Measurements from ENCODE around the gene ERCC6L2.
A peak's percentile ranks its signal among the peaks of the same experiment; 100 is the strongest.

The ERCC6L2 gene

DNA sequence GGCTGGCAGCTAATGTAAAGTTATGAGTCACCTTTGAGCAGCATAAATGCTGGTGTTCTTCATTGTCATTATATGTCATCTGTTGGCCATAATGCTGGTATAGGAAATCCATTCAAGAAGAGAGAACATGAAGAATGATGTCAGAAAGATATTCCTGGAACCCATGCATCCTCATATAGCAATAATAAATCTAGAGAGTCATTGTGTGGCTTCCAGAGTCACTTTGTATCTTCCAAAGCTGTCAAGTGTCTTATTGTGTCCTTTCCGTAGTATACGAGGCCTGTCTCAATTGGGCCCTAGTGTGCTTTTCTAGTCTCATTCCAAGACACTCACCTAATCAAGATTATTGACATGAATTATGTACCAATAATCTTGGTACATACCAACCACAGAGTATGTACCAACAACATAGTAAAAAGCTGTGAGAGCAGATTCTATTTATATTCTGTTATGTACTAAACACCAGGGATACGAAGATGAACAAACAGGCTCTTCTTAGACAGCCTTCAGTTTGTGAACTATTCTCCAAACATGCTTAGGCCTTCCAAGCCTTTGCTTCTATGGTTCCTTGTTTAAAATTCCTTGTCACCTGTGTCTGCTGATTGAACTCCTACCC, 110.1 kb downstream of the ERCC6L2 start:
- no peak for DNase-seq

DNA sequence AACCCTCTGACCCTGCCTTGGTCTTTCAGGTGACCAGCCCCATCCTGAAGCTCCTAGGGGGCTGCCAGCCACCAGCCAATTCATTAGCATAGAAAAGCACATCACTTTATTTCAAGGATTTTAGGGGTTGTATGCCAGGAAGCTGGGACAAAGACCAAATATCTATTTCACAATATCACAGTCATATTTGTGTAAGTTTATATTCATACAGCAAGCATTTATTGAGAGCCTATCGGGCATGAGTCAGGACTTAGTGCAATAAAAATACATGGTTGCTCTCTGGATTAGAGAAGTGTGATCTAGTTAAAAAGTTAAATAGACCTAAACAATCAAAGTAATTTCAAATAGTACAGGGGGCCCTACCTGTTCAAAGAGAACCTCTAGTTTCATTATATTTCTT, 113.8 kb downstream of the ERCC6L2 start:
- no peak for DNase-seq

DNA sequence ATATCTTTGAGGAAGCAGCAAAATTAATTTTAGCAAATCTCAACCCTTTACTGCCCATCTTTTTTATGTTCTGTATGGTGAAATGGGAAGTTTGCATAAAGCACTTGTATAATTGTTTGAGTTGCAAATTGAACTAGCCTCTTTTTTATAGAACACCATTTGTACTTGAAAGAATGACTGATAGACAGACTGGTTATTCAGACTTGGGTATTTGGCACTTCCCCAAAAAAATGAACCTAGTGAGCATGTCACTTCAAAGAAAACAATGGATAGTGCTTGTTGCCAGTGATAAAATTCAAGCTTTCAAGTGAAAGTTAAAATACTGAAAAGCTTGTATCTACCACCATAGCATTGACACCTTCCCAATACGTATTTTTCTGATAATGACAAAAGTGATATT, 115.8 kb downstream of the ERCC6L2 start:
- no peak for DNase-seq

DNA sequence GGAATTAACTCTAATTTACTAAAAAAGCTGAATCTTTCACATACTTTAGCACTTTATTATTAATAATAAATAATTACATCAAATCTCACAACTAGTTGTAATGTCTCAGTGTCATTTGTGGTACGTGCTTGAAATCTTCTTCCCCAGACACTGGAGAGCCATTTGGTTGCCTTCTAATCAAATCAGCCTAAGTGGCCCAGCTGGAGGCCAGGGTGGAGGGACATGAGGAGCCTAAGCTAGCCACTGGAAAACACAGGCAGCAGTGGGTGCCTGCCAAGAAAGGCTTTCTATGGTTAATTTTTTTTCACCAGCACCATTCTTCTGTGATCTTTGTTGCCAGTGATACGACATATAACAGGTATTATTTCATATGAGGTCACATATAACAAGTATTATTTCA, 117.0 kb downstream of the ERCC6L2 start:
- DNase-seq: no peak

GRCh38 chr9:95993337-95993736, 117.8 kb downstream of the ERCC6L2 start:
- DNase-seq: no peak

DNA sequence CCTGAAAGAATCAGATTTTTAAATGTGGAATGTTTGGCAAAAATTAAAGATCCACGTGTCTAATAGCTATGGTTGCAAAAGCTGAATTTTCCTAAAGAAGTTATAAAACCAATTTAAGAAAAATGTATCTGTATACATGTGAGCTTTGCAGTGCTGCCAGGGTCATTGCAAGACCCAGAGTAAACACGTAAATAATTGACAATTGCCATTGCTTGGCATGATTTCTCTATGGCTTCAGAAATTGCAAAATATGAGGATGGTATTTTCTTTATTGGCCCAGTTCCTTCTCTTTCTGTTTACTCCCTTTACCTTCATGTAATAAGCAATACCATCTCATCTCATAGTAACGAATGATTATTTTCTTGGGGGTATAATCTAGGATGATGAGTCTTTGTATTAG, 123.9 kb downstream of the ERCC6L2 start:
- DNase-seq: no peak

GRCh38 chr9:96004379-96004778, 128.9 kb downstream of the ERCC6L2 start:
- no peak for DNase-seq

DNA sequence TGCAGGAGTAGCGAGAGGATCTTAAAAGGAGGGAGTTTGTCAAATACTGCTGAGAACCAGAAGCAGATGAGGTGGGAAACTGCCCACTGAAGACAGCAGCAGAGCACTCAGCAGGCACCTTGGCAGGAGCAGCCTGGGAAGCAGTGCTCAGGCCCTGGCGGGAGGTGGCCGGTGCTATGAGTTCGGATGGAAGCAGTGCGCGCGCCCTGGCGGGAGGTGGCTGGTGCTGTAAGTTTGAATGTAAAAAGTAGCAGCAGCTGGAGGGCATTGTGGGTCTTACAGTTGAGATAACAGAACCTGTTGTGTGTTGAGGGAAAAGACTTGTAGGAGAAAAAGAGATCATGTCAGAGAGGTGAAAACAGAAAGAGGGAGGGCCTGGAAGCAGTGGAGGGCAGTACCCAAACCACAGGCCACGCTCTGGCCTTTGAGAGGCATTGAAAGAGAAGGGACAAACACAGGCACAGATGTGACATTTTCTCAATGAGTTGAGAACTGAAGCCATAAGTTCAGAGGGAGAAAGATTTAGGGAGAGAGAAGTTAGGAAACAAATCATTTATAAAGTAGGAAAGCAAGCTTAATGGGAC, 130.9 kb downstream of the ERCC6L2 start:
- no peak for DNase-seq

DNA sequence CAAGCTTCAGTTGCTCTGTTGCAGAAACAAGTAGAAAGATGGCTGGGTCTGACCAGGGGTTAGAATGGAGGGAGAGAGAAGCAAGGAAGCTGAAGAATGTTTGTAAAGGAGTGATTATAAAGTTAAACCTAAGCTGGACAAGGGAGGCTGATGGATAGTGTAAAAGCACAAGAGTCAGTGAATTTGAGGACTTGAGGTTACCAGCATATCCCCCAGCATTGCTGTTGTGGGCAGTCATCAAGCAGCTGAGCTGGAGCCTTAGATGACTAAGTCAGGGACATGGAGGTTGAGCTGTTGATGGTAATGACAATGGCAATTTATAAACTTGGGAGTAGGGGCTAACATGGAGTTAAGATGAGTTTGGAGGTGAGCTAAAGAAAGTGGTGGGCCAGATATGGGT, 131.5 kb downstream of the ERCC6L2 start:
- no peak for DNase-seq

DNA sequence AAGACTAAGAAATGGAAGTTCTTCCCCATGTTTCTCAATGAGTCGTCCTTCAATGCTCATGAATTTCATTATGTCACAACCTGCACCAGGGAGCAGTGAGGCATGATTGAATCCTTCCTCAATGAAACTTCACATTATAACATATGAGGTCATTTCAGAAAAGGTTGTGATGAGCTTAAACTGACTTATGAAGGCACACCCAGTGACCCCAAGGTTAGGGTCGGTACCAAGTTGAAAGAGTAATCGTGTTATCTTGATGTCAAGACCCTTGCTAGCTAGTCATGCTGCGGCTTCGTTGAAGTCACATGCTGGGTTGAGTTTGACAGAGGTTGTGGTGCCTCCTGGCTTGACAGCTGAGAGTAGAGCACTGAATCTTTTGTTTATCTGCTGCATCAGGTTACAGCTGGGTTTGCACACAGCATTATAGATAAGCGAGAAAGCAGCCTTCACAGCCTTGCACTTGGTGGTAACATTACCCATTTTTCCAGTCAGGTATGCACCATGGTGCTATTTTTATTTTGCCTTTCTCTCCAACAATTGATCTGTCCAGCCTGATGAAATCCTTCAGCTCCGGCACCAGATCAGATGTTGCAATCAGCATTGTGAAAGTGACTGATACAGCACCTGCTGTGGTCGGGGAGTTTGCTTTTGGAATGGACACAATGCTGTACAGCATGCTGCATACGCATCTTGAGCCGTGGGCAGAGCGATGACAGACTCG, 133.2 kb downstream of the ERCC6L2 start:
- DNase-seq: peak; percentile 48

- no peak for DNase-seq
Observed at GRCh38 chr9:96009223-96009602, 133.7 kb downstream of the ERCC6L2 start.

GRCh38 chr9:96009690-96010472, 134.4 kb downstream of the ERCC6L2 start:
- DNase-seq: no peak

GRCh38 chr9:96014078-96014477, 138.6 kb downstream of the ERCC6L2 start:
- DNase-seq: no peak

DNA sequence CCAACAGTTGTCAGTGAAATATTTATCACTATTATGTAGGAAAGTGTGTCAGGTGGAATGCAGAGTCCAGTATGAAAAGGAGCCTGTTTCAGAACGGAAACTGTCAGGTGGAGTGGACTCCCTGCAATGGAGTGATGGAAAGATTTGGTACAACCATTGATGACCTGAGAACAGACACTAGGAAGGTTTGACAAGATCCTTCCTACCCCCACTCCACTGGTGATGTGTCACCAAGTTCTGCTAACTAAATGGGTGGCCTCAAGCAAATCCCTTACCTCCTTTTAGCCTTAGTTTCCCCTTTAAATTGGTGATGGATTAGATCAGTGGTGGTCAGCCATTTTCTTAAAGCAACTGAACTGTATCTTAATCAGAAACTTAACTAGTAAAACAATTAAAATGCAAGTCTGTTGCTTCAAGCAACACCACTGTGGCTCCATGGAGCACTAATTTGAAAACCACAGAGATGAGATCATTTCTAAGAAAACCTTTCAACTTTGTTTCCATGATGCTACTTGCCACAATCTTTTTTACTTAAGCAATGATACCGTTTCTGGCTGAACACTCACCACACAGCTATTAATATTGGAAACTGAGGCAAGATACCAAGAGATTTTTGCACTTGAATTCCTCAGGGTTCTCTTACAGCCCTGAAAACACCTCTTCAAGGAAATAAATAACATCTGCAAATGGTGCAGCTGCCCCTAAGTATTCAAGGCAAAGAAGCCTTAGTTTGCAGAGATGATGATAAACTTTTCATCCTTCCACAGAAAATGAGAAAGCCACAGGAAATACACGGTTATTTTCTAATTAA, 140.6 kb downstream of the ERCC6L2 start:
- DNase-seq: no peak
